ENCODE results near the gene DOK7.

DNA sequence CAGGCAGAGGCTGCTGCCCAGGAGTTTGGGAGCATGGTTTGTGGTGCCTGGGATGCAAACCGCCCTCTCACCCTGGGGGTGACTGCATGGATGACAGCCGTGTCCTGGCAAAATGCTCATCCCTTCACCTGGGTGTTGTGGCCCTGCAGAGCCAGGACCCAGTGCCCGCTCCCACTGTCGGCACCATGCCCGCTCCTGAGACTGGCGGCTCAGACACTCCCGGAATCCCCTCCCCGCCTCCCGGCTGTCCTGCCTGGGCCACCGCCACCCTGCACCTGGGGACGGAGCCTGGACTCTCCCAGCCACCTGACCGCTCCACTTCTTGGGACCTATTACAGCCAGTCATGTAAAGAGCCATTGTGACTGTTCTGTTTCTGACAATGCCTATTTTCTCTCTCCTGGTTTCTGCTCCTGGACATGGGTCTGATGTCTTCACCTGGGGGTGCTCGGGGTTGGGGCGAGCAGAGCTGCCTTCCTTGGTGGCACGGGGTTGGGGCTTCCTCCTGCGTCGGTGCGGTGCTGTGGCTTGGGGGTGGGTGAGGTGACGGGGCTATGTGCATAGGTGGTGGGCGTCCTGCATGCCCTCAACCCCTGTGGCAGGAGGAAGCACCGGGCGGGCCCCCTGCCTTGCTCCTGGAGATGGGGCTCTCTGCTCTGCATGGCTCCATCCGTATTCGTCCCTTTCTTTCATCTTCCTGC, 38.2 kb downstream of the DOK7 start:
- no peak for TF ChIP-seq POLR2A (IDR thresholded peaks at IDR 0.05)
- TF ChIP-seq, protein P1, sequence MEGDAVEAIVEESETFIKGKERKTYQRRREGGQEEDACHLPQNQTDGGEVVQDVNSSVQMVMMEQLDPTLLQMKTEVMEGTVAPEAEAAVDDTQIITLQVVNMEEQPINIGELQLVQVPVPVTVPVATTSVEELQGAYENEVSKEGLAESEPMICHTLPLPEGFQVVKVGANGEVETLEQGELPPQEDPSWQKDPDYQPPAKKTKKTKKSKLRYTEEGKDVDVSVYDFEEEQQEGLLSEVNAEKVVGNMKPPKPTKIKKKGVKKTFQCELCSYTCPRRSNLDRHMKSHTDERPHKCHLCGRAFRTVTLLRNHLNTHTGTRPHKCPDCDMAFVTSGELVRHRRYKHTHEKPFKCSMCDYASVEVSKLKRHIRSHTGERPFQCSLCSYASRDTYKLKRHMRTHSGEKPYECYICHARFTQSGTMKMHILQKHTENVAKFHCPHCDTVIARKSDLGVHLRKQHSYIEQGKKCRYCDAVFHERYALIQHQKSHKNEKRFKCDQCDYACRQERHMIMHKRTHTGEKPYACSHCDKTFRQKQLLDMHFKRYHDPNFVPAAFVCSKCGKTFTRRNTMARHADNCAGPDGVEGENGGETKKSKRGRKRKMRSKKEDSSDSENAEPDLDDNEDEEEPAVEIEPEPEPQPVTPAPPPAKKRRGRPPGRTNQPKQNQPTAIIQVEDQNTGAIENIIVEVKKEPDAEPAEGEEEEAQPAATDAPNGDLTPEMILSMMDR (IDR thresholded peaks at IDR 0.05): no peak

All from body of pancreas (tissue), 4 donors.